Liver (tissue), 3 donors: Measurements from ENCODE around the gene CKS2.

Experiments used
- CTCF ChIP-seq: fragments of 150-350 bp; IDR thresholded peaks from 2 replicates; pipeline ENCODE4 v1.5.1; 2017; ENCODE audit warnings: improper control_type of control experiment, low read depth, low read length; ENCODE audit not compliant: missing input control
- EGR1 ChIP-seq, 2 donors: IDR thresholded peaks; 2 replicates each; pipeline ENCODE4 v1.6.1; 2016 to 2018; ENCODE audit warnings: antibody characterized with exemption in 2 of 2, low read depth in 2 of 2
- FOXA1 ChIP-seq: IDR thresholded peaks from 2 replicates; pipeline ENCODE4 v1.6.1; 2016; ENCODE audit warnings: antibody characterized with exemption
- GABPA ChIP-seq, 2 donors: IDR thresholded peaks in 1 of 2; conservative IDR thresholded peaks in 1 of 2; 2 replicates each; pipeline ENCODE4 v1.6.1; 2016; ENCODE audit warnings: antibody characterized with exemption in 2 of 2, mild to moderate bottlenecking in 1 of 2, moderate library complexity in 1 of 2
- HNF4A ChIP-seq, 2 donors: conservative IDR thresholded peaks; 2 replicates each; pipeline ENCODE4 v1.6.1; 2016; ENCODE audit warnings: antibody characterized with exemption in 2 of 2, mild to moderate bottlenecking in 2 of 2
- JUND ChIP-seq, 2 donors: IDR thresholded peaks; 2 replicates each; pipeline ENCODE4 v1.6.1; 2016; ENCODE audit warnings: antibody characterized with exemption in 2 of 2
- MAX ChIP-seq: IDR thresholded peaks from 2 replicates; pipeline ENCODE4 v1.6.1; 2016; ENCODE audit warnings: antibody characterized with exemption
- RAD21 ChIP-seq, 2 donors: IDR thresholded peaks; 2 replicates each; pipeline ENCODE4 v1.6.1; 2016; ENCODE audit warnings: antibody characterized with exemption in 2 of 2, mild to moderate bottlenecking in 2 of 2
- REST ChIP-seq: IDR thresholded peaks from 2 replicates; pipeline ENCODE4 v1.6.1; 2016; ENCODE audit warnings: antibody characterized with exemption, mild to moderate bottlenecking
- RXRA ChIP-seq, 2 donors: IDR thresholded peaks; 2 replicates each; pipeline ENCODE4 v1.6.1; 2017 to 2018; ENCODE audit warnings: antibody characterized with exemption in 2 of 2, mild to moderate bottlenecking in 1 of 2
- SP1 ChIP-seq: IDR thresholded peaks from 2 replicates; pipeline ENCODE4 v1.6.1; 2018; ENCODE audit warnings: antibody characterized with exemption, mild to moderate bottlenecking
- TAF1 ChIP-seq: conservative IDR thresholded peaks from 2 replicates; pipeline ENCODE4 v1.6.1; 2016; ENCODE audit warnings: antibody characterized with exemption, mild to moderate bottlenecking
- YY1 ChIP-seq: IDR thresholded peaks from 2 replicates; pipeline ENCODE4 v1.6.1; 2016; ENCODE audit warnings: antibody characterized with exemption, mild to moderate bottlenecking
- ZBTB33 ChIP-seq: IDR thresholded peaks from 2 replicates; pipeline ENCODE4 v1.6.1; 2016; ENCODE audit warnings: antibody characterized with exemption
- donor health status: healthy.
- donor health status: healthy.

GRCh38 chr9:89345476-89345875 is 34.5 kb downstream of the CKS2 start:
- TF ChIP-seq CTCF (no peak), RAD21 (IDR thresholded peaks at IDR 0.05) (no peak), TAF1 (no peak), YY1 (no peak), EGR1 (IDR thresholded peaks at IDR 0.05; ENCODE audit: low read depth in 2 of 2) (no peak), JUND (IDR thresholded peaks at IDR 0.05) (no peak), MAX (no peak), ZBTB33 (no peak), RXRA (IDR thresholded peaks at IDR 0.05) (no peak), REST (no peak), FOXA1 (no peak), GABPA (IDR thresholded peaks at IDR 0.05 in 1 of 2, conservative IDR thresholded peaks at IDR 0.05 in 1 of 2) (no peak), SP1 (no peak), HNF4A (conservative IDR thresholded peaks at IDR 0.05) (no peak)
